Activated CD4-positive, alpha-beta memory T cell treated with anti-CD3 and anti-CD28 coated beads for 36 hours (primary cell): ENCODE results near the gene DLK2. TPM values are rescaled to one million over a fixed set of nuclear protein-coding genes. Genes with fewer than 3 reads are reported as not detected.
"Not testable (repeated sequence)": the region's sequence is repeated elsewhere in the genome, so short reads cannot be mapped to it uniquely, and the experiment has no call there.

Experiments
- CTCF ChIA-PET: fragments of 350-600 bp; sonication (Branson Sonifier 250); formaldehyde crosslinking; loops from one replicate; lab custom pipeline; 2021; ENCODE audit warnings: antibody characterized with exemption, inconsistent platforms; lab: Charles Lee
- POLR2A ChIA-PET: fragments of 350-600 bp; sonication (Branson Sonifier 250); formaldehyde crosslinking; loops from one replicate; lab custom pipeline; 2021; ENCODE audit warnings: antibody characterized with exemption; lab: Charles Lee
- DNase-seq: peaks from one replicate; pipeline ENCODE4 v3.0.0-alpha.2; 2020
- H3K27ac Mint-ChIP-seq: one replicate; pipeline ENCODE4 v1.8.0; 2021; ENCODE audit warnings: mixed read lengths
- H3K27me3 Mint-ChIP-seq: one replicate; pipeline ENCODE4 v1.8.0; 2021; ENCODE audit warnings: mixed read lengths
- H3K36me3 Mint-ChIP-seq: one replicate; pipeline ENCODE4 v1.8.0; 2021; ENCODE audit warnings: mixed read lengths
- H3K4me1 Mint-ChIP-seq: one replicate; pipeline ENCODE4 v1.8.0; 2021; ENCODE audit warnings: low read depth, mixed read lengths
- H3K4me3 Mint-ChIP-seq: one replicate; pipeline ENCODE4 v1.8.0; 2021; ENCODE audit warnings: mild to moderate bottlenecking, mixed read lengths
- H3K9me3 Mint-ChIP-seq: one replicate; pipeline ENCODE4 v1.8.0; 2021; ENCODE audit warnings: mixed read lengths
- intact Hi-C: fragments of 100-400 bp; cut with micrococcal nuclease; formaldehyde crosslinking; loops from one replicate; pipeline ENCODE4 v1.15.1; 2023
- total RNA-seq, 2 experiments: library from RNA; stranded (reverse); gene quantifications; one replicate each; pipeline ENCODE4 v1.2.3, GENCODE V29; 2021

The DLK2 gene
- total RNA-seq, 2 experiments from 2014 or later = 1.6 TPM

DNA sequence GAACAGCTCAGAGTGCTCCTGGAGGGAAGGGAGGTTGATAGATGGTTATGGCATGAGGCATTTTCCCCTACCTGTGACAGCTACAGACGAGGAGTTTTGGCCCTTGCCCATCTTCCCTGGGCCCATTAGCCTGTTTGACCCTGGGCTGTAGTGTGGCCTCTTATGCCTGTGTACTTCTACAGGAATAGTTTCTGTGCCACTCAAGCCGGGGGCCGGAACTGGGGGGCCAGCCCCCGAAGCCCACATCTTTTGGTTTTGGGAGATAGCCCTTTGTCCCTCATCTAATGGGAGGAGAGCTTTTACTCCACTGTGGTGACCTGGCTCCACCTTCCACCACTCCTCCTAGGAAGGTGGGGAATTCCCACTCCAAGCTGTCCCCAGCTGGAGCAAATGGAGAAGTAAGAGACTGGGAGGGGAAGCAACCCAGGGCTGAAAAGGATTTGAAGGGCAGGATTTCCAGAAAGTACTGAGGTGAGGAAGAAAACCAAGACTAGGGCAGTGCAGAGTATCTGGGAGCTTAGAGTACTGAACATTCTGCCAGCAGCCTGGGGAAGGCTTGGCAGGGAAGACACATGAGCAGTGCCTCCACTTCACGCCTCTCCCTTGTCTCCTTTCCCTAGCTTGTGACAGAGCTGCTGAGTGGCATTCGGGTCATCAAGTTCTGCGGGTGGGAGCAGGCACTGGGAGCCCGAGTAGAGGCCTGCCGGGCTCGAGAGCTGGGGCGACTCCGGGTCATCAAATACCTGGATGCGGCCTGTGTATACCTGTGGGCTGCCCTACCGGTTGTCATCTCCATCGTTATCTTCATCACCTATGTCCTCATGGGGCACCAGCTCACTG lies 21.1 kb downstream of the DLK2 start:
- H3K4me3 Mint-ChIP-seq = no peak overlapping the region
- DNase-seq = no peak
- no peaks in the 10 kb centered on the region for H3K9me3 Mint-ChIP-seq
- intact Hi-C loops = no loop called here
- no peak overlapping the region for H3K27ac Mint-ChIP-seq
- ChIA-PET POLR2A (interaction anchor here (0.6 kb wide), 1 partner anchor 41 kb away, joined by 3 read pairs; no protein-coding TSS in a partner anchor), CTCF (interaction anchor here (0.8 to 1.2 kb wide), 2 partner anchors 72 to 73 kb away, joined by 3 read pairs; no protein-coding TSS in a partner anchor)
- peaks cover 3% of the 10 kb centered on the region for H3K4me1 Mint-ChIP-seq
- peaks cover 6% of the 10 kb centered on the region for H3K36me3 Mint-ChIP-seq
- H3K27me3 Mint-ChIP-seq = no peaks in the 10 kb centered on the region

DNA sequence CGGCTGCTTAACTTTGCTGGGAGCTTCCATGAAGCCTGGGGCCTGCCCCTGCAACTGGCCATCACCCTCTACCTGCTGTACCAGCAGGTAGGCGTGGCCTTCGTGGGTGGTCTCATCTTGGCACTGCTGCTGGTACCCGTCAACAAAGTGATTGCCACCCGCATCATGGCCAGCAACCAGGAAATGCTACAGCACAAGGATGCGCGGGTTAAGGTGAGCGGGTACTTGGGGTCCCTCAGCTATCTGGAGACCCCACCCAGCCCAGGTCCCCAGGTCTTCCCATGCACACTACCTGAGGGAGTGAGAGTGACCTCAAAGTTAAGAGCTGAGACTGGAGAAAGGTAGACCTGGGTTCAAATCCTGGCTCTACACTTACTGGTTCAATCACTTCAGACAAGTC lies 22.2 kb downstream of the DLK2 start:
- Mint-ChIP-seq H3K4me1 (peaks cover 12% of the 10 kb centered on the region), H3K27ac (no peak overlapping the region), H3K9me3 (no peaks in the 10 kb centered on the region), H3K27me3 (no peaks in the 10 kb centered on the region), H3K4me3 (no peak overlapping the region), H3K36me3 (peaks cover 8% of the 10 kb centered on the region)
- CTCF ChIA-PET = no interaction called here
- no peak for DNase-seq
- POLR2A ChIA-PET = interaction anchor here (0.6 kb wide), 1 partner anchor 42 kb away, joined by 3 read pairs; no protein-coding TSS in a partner anchor
- intact Hi-C loops = no loop called here

DNA sequence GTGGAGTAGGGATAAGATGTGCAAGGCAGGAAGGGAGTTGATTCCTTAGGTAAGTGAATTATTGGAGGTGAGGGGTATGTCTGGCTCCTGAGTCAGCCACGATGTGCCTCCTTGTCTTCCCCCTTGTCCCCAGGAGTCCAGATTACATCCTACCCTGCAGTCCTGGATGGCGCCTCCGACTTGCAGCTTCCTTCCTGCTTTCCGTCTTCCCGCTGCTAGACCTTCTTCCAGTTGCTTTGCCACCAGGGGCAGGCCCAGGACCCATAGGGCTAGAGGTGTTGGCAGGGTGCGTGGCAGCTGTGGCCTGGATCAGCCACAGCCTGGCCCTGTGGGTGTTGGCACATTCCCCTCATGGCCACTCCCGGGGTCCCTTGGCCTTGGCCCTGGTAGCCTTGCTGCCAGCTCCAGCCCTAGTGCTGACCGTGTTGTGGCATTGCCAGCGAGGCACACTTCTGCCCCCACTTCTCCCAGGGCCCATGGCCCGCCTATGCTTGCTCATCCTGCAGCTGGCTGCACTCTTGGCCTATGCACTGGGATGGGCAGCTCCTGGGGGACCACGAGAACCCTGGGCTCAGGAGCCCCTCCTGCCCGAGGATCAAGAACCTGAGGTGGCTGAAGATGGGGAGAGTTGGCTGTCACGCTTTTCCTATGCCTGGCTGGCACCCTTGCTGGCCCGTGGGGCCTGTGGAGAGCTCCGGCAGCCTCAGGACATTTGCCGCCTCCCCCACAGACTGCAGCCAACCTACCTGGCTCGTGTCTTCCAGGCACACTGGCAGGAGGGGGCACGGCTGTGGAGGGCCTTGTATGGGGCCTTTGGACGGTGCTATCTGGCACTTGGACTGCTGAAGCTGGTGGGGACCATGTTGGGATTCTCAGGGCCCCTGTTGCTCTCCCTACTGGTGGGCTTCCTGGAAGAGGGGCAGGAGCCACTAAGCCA lies 23.1 kb downstream of the DLK2 start:
- H3K4me3 Mint-ChIP-seq = no peak overlapping the region
- ChIA-PET CTCF (interaction anchor here (0.6 to 1.5 kb wide), 2 partner anchors 124 to 184 kb away, joined by 3 to 4 read pairs; partner anchors contain the start of gene CRIP3), POLR2A (no interaction called here)
- no peak overlapping the region for H3K27ac Mint-ChIP-seq
- intact Hi-C loops = no loop called here
- H3K27me3 Mint-ChIP-seq = no peaks in the 10 kb centered on the region
- peaks cover 13% of the 10 kb centered on the region for H3K4me1 Mint-ChIP-seq
- H3K9me3 Mint-ChIP-seq = no peaks in the 10 kb centered on the region
- no peak for DNase-seq
- H3K36me3 Mint-ChIP-seq = peaks cover 8% of the 10 kb centered on the region

DNA sequence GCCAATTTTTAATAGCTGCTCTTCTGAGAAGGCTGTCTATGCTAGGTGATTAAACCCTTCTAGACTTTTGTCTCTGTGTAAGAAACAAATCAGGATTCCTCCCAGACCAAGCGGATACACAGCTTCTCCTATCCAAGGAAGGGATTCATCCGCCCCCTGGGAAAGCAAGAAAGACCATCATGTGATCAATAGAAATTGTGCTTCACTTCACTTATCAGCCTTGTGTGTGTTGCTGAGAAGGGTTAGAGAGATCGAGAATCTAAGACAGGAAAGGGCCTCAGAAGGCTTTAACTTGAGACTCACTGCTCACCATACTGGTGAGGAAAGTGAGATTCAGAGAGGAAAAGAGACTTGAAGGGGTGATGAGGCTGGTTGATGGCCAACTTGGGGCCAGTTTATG lies 26.5 kb downstream of the DLK2 start:
- Mint-ChIP-seq H3K27ac (peak overlapping the region; percentile 96), H3K4me1 (peaks cover 17% of the 10 kb centered on the region), H3K4me3 (peak overlapping the region; percentile 95), H3K36me3 (peaks cover 3% of the 10 kb centered on the region), H3K27me3 (no peaks in the 10 kb centered on the region), H3K9me3 (no peaks in the 10 kb centered on the region)
- intact Hi-C loops = loop anchor here (5.0 kb wide), 1 partner anchor 417 kb away; the partner anchor contains the start of genes KLHDC3 and MEA1
- CTCF ChIA-PET = interaction anchor here (1.2 kb wide), 1 partner anchor 79 kb away, joined by 4 read pairs; no protein-coding TSS in a partner anchor
- POLR2A ChIA-PET = no interaction called here
- DNase-seq = no peak

DNA sequence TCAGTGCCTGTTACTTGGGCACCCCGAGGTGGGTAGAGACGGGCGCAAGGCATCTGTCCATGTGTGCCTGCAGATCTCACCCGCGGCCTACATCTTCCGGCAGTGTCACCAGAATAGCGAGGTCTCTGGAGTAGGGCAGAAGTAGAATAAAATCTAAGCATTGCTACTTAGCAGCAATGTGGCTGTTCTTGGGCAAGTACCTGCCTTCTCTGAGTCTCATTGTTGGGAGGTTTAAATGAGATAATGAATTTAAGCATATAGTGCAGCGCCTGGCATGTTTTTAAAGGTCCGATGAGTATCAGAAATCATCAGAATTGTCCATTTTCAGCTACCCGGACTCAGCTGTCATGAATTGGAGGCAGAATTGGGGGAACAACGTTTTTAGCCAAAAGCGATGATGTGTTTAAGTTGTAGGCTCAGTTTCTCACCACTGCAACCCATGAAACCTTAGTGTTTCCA lies 27.2 kb downstream of the DLK2 start:
- POLR2A ChIA-PET = interaction anchor here (1.1 to 1.3 kb wide), 2 partner anchors 58 to 449 kb away, joined by 3 to 7 read pairs; partner anchors contain the start of genes PEX6 and ZNF318

DNA sequence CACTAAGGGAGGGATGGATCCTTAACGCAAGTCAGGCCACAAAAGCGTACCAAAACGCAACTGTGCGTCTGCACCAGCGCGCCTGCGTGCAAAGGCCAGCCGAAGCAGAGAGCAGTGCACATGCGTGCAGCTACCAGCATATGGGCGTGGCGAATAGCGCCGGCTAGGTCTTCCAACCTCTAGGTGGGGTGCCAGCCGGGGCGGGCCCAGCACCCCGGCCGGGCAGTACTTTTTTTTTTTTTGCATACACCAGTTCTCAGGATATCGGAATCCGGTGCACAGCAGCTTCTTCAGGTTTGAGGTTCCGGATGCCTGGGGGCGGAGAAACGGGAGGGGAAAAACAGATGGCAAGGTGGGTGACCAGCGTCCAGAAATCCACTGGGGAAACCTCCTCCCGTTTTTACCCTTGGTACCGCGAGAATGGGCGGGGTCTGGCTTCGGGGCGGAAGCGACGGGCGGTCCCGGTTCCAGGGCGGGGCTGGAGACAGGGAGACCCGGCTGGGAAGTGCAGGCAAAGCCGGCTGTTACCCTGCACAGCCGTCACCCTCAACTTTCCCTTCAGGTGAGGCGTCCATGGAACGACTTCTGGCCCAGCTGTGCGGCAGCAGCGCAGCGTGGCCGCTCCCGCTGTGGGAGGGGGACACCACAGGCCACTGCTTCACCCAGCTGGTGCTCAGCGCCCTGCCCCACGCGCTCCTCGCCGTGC lies 27.8 kb downstream of the DLK2 start, which contains the start of gene ABCC10:
Gene ABCC10 (plus strand): TSS at position 136 of the 706 bp plus-strand sequence. CDS start 438 bp downstream, at position 574.
- no peaks in the 10 kb centered on the region for H3K9me3 Mint-ChIP-seq
- intact Hi-C loops = loop anchor here (1.0 to 5.0 kb wide), 4 partner anchors 27 to 415 kb away; partner anchors contain the start of genes DLK2, KLHDC3 and MEA1
- peaks cover 17% of the 10 kb centered on the region for H3K4me1 Mint-ChIP-seq
- peak within 1 kb of the TSS; percentile 95 for H3K4me3 Mint-ChIP-seq
- peak within 1 kb of the TSS; percentile 96 for H3K27ac Mint-ChIP-seq
- DNase-seq = peak; percentile 97
- no peaks in the 10 kb centered on the region for H3K27me3 Mint-ChIP-seq
- ChIA-PET POLR2A (interaction anchor here (0.6 to 1.3 kb wide), 6 partner anchors 9 to 449 kb away, joined by 3 to 8 read pairs (median 4); partner anchors contain the start of genes PEX6 and ZNF318), CTCF (interaction anchor here (0.5 to 1.7 kb wide), 13 partner anchors 9 to 198 kb away, joined by 3 to 8 read pairs (median 3); partner anchors contain the start of genes DNPH1, POLR1C and ZNF318)
- peaks cover 3% of the 10 kb centered on the region for H3K36me3 Mint-ChIP-seq

More for the DNA sequence above, 27.2 kb downstream of the DLK2 start:
- H3K4me1 Mint-ChIP-seq = peaks cover 17% of the 10 kb centered on the region
- intact Hi-C loops = loop anchor here (5.0 kb wide), 1 partner anchor 416 kb away; the partner anchor contains the start of genes KLHDC3 and MEA1
- H3K4me3 Mint-ChIP-seq = peak overlapping the region; percentile 95
- CTCF ChIA-PET = interaction anchor here (0.7 to 1.7 kb wide), 6 partner anchors 26 to 199 kb away, joined by 3 to 8 read pairs (median 4); partner anchors contain the start of genes DNPH1 and ZNF318
- DNase-seq = no peak
- no peaks in the 10 kb centered on the region for H3K27me3 Mint-ChIP-seq
- H3K9me3 Mint-ChIP-seq = no peaks in the 10 kb centered on the region
- H3K36me3 Mint-ChIP-seq = peaks cover 3% of the 10 kb centered on the region
- peak overlapping the region; percentile 96 for H3K27ac Mint-ChIP-seq

DNA sequence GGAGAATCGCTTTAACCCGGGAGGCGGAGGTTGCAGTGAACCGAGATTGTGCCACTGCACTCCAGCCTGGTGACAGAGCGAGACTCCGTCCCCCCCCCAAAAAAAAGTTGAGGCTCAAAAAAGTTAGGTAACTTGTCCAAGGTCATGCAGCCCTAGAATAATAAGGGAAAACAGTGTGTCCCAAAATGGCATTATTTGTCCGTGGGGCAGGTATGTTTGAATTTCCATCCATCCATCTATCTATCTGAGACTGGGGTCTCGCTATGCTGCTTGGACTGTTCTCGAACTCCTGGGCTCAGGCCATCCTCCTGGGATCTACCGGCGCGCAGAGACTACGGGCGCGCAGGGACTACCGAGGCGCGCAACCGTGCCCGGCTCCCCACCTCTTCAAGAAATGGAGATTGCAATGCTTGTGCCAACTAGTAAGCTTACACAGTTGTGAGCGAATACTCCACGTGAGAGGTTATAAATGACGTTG lies 28.4 kb downstream of the DLK2 start:
- peaks cover 3% of the 10 kb centered on the region for H3K36me3 Mint-ChIP-seq

DNA sequence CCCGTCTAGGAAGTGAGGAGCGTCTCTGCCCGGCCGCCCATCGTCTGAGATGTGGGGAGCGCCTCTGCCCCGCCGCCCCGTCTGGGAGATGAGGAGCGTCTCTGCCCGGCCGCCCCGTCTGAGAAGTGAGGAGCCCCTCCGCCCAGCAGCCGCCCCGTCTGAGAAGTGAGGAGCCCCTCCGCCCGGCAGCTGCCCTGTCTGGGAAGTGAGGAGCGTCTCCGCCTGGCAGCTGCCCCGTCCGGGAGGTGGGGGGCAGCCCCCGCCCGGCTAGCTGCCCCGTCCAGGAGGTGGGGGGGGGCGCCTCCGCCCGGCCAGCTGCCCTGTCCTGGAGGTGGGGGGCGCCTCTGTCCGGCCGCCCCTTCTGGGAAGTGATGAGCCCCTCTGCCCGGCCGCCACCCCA lies 30.3 kb downstream of the DLK2 start:
- CTCF ChIA-PET, DNase-seq, POLR2A ChIA-PET, H3K27me3 Mint-ChIP-seq, H3K27ac Mint-ChIP-seq, H3K9me3 Mint-ChIP-seq, H3K4me3 Mint-ChIP-seq, H3K36me3 Mint-ChIP-seq: not testable (repeated sequence)
- peaks cover 14% of the 10 kb centered on the region for H3K4me1 Mint-ChIP-seq
- intact Hi-C loops = loop anchor here (5.0 kb wide), 1 partner anchor 413 kb away; the partner anchor contains the start of genes KLHDC3 and MEA1

More for the DNA sequence above, 28.4 kb downstream of the DLK2 start:
- intact Hi-C loops = loop anchor here (1.0 to 5.0 kb wide), 4 partner anchors 28 to 415 kb away; partner anchors contain the start of genes DLK2, KLHDC3 and MEA1
- Mint-ChIP-seq H3K27ac (peak overlapping the region; percentile 96), H3K9me3 (no peaks in the 10 kb centered on the region), H3K4me3 (peak overlapping the region; percentile 95), H3K4me1 (peaks cover 17% of the 10 kb centered on the region), H3K27me3 (no peaks in the 10 kb centered on the region)
- POLR2A ChIA-PET = interaction anchor here (0.6 to 1.3 kb wide), 5 partner anchors 10 to 57 kb away, joined by 3 to 8 read pairs (median 4); partner anchors contain the start of gene ZNF318
- CTCF ChIA-PET = interaction anchor here (0.5 to 1.7 kb wide), 11 partner anchors 10 to 198 kb away, joined by 3 to 8 read pairs (median 3); partner anchors contain the start of genes DNPH1 and POLR1C
- no peak for DNase-seq

DNA sequence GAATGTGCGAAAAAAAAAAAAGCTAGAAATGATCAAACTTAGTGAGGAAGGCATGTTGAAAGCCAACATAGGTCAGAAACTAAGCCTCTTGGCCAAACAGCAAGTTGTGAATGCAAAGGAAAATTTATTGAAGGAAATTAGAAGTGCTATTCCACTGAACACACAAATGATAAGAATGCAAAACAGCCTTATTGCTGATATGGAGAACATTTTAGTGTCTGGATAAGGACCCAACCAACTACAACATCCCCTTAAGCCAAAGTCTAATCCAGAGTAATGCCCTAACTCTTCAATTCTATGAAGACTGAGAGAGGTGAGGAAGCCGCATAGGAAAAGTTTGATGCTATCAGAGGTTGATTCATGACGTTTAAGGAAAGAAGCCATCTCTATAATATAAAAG lies 33.5 kb downstream of the DLK2 start:
- no peaks in the 10 kb centered on the region for H3K9me3 Mint-ChIP-seq
- no peaks in the 10 kb centered on the region for H3K36me3 Mint-ChIP-seq
- no peak overlapping the region for H3K27ac Mint-ChIP-seq
- H3K4me3 Mint-ChIP-seq = no peak overlapping the region
- CTCF ChIA-PET = interaction anchor here (1.9 kb wide), 1 partner anchor 84 kb away, joined by 7 read pairs; no protein-coding TSS in a partner anchor
- no peaks in the 10 kb centered on the region for H3K27me3 Mint-ChIP-seq
- intact Hi-C loops = no loop called here
- POLR2A ChIA-PET = interaction anchor here (0.6 to 1.0 kb wide), 2 partner anchors 8 to 61 kb away, joined by 3 to 5 read pairs; no protein-coding TSS in a partner anchor
- no peak for DNase-seq
- H3K4me1 Mint-ChIP-seq = peaks cover under 1% of the 10 kb centered on the region

DNA sequence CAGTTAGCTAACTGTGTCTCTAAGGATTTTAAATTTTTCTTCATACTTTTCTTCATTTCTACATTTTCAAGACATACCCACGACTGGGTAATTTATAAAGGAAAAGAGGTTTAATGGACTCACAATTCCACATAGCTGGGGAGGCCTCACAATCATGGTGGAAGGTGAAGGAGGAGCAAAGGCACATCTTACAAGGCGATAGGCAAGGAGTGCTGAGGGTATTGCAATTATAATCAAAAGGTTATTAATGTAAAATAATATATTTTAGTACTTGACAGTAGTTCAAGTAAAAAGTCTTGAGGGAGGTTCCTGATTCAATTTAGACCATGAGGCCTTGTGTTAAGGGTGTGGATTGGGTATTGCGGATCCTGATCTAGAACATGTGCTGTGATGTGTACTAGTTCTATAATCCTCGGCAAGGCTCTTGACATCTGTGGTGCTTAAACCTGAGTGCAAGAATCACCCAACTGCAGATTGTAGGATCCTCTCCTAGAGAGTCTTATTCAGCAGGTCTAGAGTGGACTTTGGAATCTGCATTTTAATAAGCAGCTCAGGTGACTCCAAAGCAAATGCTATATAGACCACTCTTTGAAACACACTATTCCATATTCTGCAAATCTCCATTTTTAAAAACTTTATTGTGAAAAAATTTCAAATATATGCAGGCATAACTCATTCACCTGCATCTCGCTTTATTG lies 35.2 kb downstream of the DLK2 start:
- H3K9me3 Mint-ChIP-seq = no peaks in the 10 kb centered on the region
- DNase-seq = no peak
- CTCF ChIA-PET = interaction anchor here (0.5 to 1.5 kb wide), 2 partner anchors 22 to 34 kb away, joined by 3 to 4 read pairs; no protein-coding TSS in a partner anchor
- POLR2A ChIA-PET = no interaction called here
- H3K36me3 Mint-ChIP-seq = no peaks in the 10 kb centered on the region
- H3K27ac Mint-ChIP-seq = no peak overlapping the region
- H3K4me1 Mint-ChIP-seq = no peaks in the 10 kb centered on the region
- no peak overlapping the region for H3K4me3 Mint-ChIP-seq
- intact Hi-C loops = no loop called here
- H3K27me3 Mint-ChIP-seq = no peaks in the 10 kb centered on the region
